WTC11 (cell line): ENCODE results near the gene INAFM2. TPM values are rescaled to one million over a fixed set of nuclear protein-coding genes. Genes with fewer than 3 reads are reported as not detected.

ENCODE experiments used
- ATAC-seq: fragments of 200-7000 bp; cut with Tn5 transposase; 2 replicates; pipeline ENCODE4 v1.10.0; 2021; ENCODE audit warnings: mild to moderate bottlenecking, moderate library complexity
- CTCF ChIA-PET: fragments of 300-600 bp; sonication (Branson Sonifier 250); formaldehyde crosslinking; loops from one replicate; lab custom pipeline; 2021; ENCODE audit warnings: antibody characterized with exemption; lab: Charles Lee
- POLR2A ChIA-PET: fragments of 350-600 bp; sonication (Branson Sonifier 250); formaldehyde crosslinking; loops from one replicate; lab custom pipeline; 2021; ENCODE audit warnings: antibody characterized with exemption; lab: Charles Lee
- DNase-seq: peaks from one replicate; pipeline ENCODE4 v3.0.0; 2021; ENCODE audit warnings: low spot score
- H3K27ac Mint-ChIP-seq: 2 replicates; pipeline ENCODE4 v1.8.0; 2021; ENCODE audit warnings: mixed read lengths
- H3K27me3 Mint-ChIP-seq: 2 replicates; pipeline ENCODE4 v1.8.0; 2021; ENCODE audit warnings: low read depth, mild to moderate bottlenecking, moderate library complexity, mixed read lengths
- H3K36me3 Mint-ChIP-seq: 2 replicates; pipeline ENCODE4 v1.8.0; 2021; ENCODE audit warnings: mixed read lengths
- H3K4me1 Mint-ChIP-seq: 2 replicates; pipeline ENCODE4 v1.8.0; 2022; ENCODE audit warnings: mixed read lengths
- H3K4me3 Mint-ChIP-seq: 2 replicates; pipeline ENCODE4 v1.8.0; 2021; ENCODE audit warnings: mild to moderate bottlenecking, moderate library complexity, mixed read lengths
- H3K9me3 Mint-ChIP-seq: 2 replicates; pipeline ENCODE4 v1.8.0; 2021; ENCODE audit warnings: mixed read lengths
- ATF6 ChIP-seq: sonication (generic); formaldehyde crosslinking; IDR thresholded peaks from 2 replicates; pipeline ENCODE4 v1.8.1; 2023; ENCODE audit warnings: mild to moderate bottlenecking, missing genetic modification reagents
- CREB1 ChIP-seq: sonication (generic); formaldehyde crosslinking; IDR thresholded peaks from 2 replicates; pipeline ENCODE4 v1.8.0; 2023; ENCODE audit warnings: mild to moderate bottlenecking, missing genetic modification reagents
- ESRRA ChIP-seq: sonication (generic); formaldehyde crosslinking; IDR thresholded peaks from 2 replicates; pipeline ENCODE4 v1.8.1; 2022; ENCODE audit warnings: mild to moderate bottlenecking, missing genetic modification reagents, borderline replicate concordance
- ETV6 ChIP-seq: sonication (generic); formaldehyde crosslinking; IDR thresholded peaks from 2 replicates; pipeline ENCODE4 v1.8.1; 2022; ENCODE audit warnings: mild to moderate bottlenecking, missing genetic modification reagents
- FOXJ3 ChIP-seq: sonication (generic); formaldehyde crosslinking; IDR thresholded peaks from 2 replicates; pipeline ENCODE4 v1.9.0; 2021; ENCODE audit warnings: missing genetic modification reagents, mild to moderate bottlenecking, borderline replicate concordance
- JAZF1 ChIP-seq: fragments of 250-450 bp; sonication (Bioruptor Pico); IDR thresholded peaks from 2 replicates; pipeline ENCODE4 v1.9.0; 2021; ENCODE audit warnings: moderate library complexity, mild to moderate bottlenecking, inconsistent platforms
- JUN ChIP-seq: sonication (generic); formaldehyde crosslinking; IDR thresholded peaks from 2 replicates; pipeline ENCODE4 v1.8.0; 2023; ENCODE audit warnings: mild to moderate bottlenecking, missing genetic modification reagents
- KAT7 ChIP-seq: sonication (generic); formaldehyde crosslinking; IDR thresholded peaks from 2 replicates; pipeline ENCODE4 v1.8.1; 2023; ENCODE audit warnings: missing genetic modification reagents, mild to moderate bottlenecking, borderline replicate concordance
- NR1H2 ChIP-seq: sonication (generic); formaldehyde crosslinking; IDR thresholded peaks from 2 replicates; pipeline ENCODE4 v1.9.0; 2021; ENCODE audit warnings: mild to moderate bottlenecking, moderate library complexity, missing genetic modification reagents
- NR2C2 ChIP-seq: sonication (generic); formaldehyde crosslinking; IDR thresholded peaks from 2 replicates; pipeline ENCODE4 v1.8.0; 2022; ENCODE audit warnings: mild to moderate bottlenecking, missing genetic modification reagents
- PRDM15 ChIP-seq: sonication (generic); formaldehyde crosslinking; IDR thresholded peaks from 2 replicates; pipeline ENCODE4 v1.8.0; 2022; ENCODE audit warnings: missing genetic modification reagents
- PRRX2 ChIP-seq: fragments of 250-450 bp; sonication (Bioruptor Pico); IDR thresholded peaks from 2 replicates; pipeline ENCODE4 v1.8.0; 2021; ENCODE audit warnings: mild to moderate bottlenecking
- RELA ChIP-seq: sonication (generic); formaldehyde crosslinking; IDR thresholded peaks from 2 replicates; pipeline ENCODE4 v1.8.1; 2022; ENCODE audit warnings: missing genetic modification reagents, mild to moderate bottlenecking, borderline replicate concordance
- SMAD4 ChIP-seq: sonication (generic); formaldehyde crosslinking; IDR thresholded peaks from 2 replicates; pipeline ENCODE4 v1.8.0; 2022; ENCODE audit warnings: mild to moderate bottlenecking, missing genetic modification reagents
- ZNF281 ChIP-seq: sonication (generic); formaldehyde crosslinking; IDR thresholded peaks from 2 replicates; pipeline ENCODE4 v1.8.0; 2023; ENCODE audit warnings: mild to moderate bottlenecking, missing genetic modification reagents
- total RNA-seq: library from RNA; stranded (reverse); gene quantifications from 3 replicates; pipeline ENCODE4 v1.2.3, GENCODE V29; 2021

The INAFM2 gene
- total RNA-seq, 1 experiment from 2014 or later = 34.2 TPM

- TF ChIP-seq PRDM15 (CRISPR knock-in tag) (peak; percentile 46), KAT7 (CRISPR knock-in tag) (peak; percentile 64; the same call in 1 of the 2 replicates), NR2C2 (CRISPR knock-in tag) (0 out of 2 replicates have a peak, but pooled peaks have one; percentile 62), PRRX2 (CRISPR knock-in tag) (no peak), RELA (peak; percentile 86; the same call in 1 of the 2 replicates), ATF6 (0 out of 2 replicates have a peak, but pooled peaks have one; percentile 38), JAZF1 (CRISPR knock-in tag) (no peak), SMAD4 (0 out of 2 replicates have a peak, but pooled peaks have one; percentile 42), ZNF281 (peak; percentile 75; the same call in 1 of the 2 replicates), JUN (CRISPR knock-in tag) (0 out of 2 replicates have a peak, but pooled peaks have one; percentile 53), CREB1 (CRISPR knock-in tag) (peak; percentile 87), NR1H2 (CRISPR knock-in tag) (no peak), ESRRA (CRISPR knock-in tag) (peak; percentile 79; the same call in 1 of the 2 replicates), ETV6 (no peak; the same call in none of the 2 replicates)
Observed at GRCh38 chr15:40279437-40280141, 43.9 kb upstream of the INAFM2 start (continued).

GRCh38 chr15:40280260-40281056 lies 43.0 kb upstream of the INAFM2 start:
- peak; percentile 5 for ATAC-seq
- Mint-ChIP-seq H3K4me3 (peak overlapping the region; percentile 65), H3K27me3 (peaks cover 72% of the 10 kb centered on the region), H3K9me3 (no peaks in the 10 kb centered on the region), H3K36me3 (no peaks in the 10 kb centered on the region)
- TF ChIP-seq PRDM15 (CRISPR knock-in tag) = peak; percentile 89
- TF ChIP-seq JUN (CRISPR knock-in tag) = no peak
- TF ChIP-seq FOXJ3 (CRISPR knock-in tag) = no peak
- TF ChIP-seq, all 79 proteins: peak for 1
- ChIA-PET POLR2A (interaction anchor here (1.1 to 2.6 kb wide), 6 partner anchors 9 to 45 kb away, joined by 3 to 12 read pairs (median 5); partner anchors contain the start of gene PLCB2), CTCF (interaction anchor here (0.8 to 12.1 kb wide), 18 partner anchors 9 to 235 kb away, joined by 3 to 690 read pairs (median 12); partner anchors contain the start of genes CCDC9B, INAFM2 and PLCB2)
- H3K27ac Mint-ChIP-seq = no peak overlapping the region
- peaks cover 51% of the 10 kb centered on the region for H3K4me1 Mint-ChIP-seq
- peak; percentile 55 for DNase-seq
